HUES6 (cell line): ENCODE results near the gene PITX2.
A peak's percentile ranks its signal among the peaks of the same experiment; 100 is the strongest.

Experiments
- H3K27ac ChIP-seq: 2 replicates; pipeline ENCODE4 v1.7.0; 2013; ENCODE audit warnings: low read depth, mild to moderate bottlenecking, low read length, inconsistent platforms
- H3K27me3 ChIP-seq: 2 replicates; pipeline ENCODE4 v1.6.1; 2013; ENCODE audit warnings: low read length; ENCODE audit not compliant: control insufficient read depth, insufficient read depth
- H3K36me3 ChIP-seq: 2 replicates; pipeline ENCODE4 v1.6.1; 2013; ENCODE audit warnings: low read length; ENCODE audit not compliant: control insufficient read depth, insufficient read depth
- H3K4me1 ChIP-seq: 2 replicates; pipeline ENCODE4 v1.6.1; 2013; ENCODE audit warnings: low read length; ENCODE audit not compliant: control insufficient read depth, insufficient read depth
- H3K4me3 ChIP-seq: 2 replicates; pipeline ENCODE4 v1.5.1; 2013; ENCODE audit warnings: low read depth, low read length
- H3K9ac ChIP-seq: one replicate; pipeline ENCODE4 v1.6.1; 2013; ENCODE audit warnings: mild to moderate bottlenecking, low read length
- H3K9me3 ChIP-seq: 2 replicates; pipeline ENCODE4 v1.6.1; 2013; ENCODE audit warnings: low read depth, low read length; ENCODE audit not compliant: control insufficient read depth, insufficient read depth

The PITX2 gene

DNA sequence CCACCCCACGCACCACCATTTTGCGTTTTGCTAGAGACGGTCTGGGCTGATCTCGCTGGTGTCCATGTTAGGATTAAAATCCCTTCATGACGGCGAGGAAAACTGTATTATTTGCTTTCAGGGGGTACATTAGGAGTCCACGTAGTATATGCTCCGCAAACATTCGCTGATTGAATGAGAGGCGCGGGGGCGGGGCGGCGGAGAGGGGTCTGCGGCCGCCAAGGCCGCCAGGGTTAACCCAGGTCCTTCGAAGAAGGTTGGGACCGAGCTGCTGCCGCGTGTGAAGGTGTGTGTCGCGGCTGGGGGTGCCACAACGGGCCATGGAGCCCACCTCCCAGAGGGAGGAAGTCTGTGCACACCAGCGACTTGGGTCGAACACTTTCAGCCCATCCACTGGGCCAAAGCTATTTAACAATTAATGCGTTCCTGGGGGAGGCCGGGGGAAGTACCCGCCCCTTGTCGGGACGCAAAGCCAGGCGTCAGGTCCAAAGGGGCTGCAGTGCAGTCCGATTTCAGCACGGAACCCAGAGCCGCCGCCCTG is 6.4 kb upstream of the PITX2 start:
- Histone ChIP-seq H3K36me3 (no peaks in the 10 kb centered on the region), H3K27me3 (peaks cover 100% of the 10 kb centered on the region), H3K4me3 (peak overlapping the region; percentile 57), H3K9me3 (no peaks in the 10 kb centered on the region), H3K9ac (peak overlapping the region; percentile 60), H3K27ac (no peak overlapping the region), H3K4me1 (peaks cover 64% of the 10 kb centered on the region)

GRCh38 chr4:110628663-110629213 is 5.9 kb upstream of the PITX2 start:
- H3K9ac ChIP-seq = peak overlapping the region; percentile 60
- H3K4me1 ChIP-seq = peaks cover 67% of the 10 kb centered on the region
- no peaks in the 10 kb centered on the region for H3K36me3 ChIP-seq
- peaks cover 100% of the 10 kb centered on the region for H3K27me3 ChIP-seq
- no peak overlapping the region for H3K27ac ChIP-seq
- no peaks in the 10 kb centered on the region for H3K9me3 ChIP-seq
- peak overlapping the region; percentile 57 for H3K4me3 ChIP-seq

DNA sequence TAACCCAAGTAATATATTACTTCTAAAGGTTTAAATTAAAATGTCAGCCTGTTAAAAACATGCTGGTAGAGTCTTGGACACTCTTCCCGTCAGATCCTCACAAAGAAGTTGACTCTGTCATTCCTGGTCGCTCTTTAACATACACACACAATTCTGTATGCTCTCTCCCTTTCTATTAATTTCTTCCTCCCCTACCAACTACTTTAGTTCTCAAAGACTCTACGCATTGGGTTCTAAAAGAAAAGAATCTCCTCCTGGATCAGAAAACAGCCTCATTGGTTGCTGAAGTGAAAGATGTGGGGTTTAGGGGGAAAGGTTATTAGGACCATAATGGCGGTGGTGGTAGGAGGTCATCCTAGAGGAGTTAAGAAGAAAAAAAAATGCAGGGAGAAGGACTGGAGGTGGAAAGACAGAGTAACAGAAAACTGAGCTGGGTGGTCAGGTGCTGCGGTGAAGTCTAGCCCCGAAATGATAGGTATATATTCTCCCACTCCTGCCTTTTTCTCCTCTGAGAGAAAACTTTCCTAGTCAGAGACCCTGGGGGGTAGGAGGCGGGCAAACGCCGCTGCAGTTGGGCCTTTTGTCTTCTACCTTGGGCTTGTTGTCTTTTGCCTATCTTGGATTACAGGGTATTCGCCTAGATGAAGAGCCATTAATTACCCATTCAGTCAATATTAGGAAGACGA is 5.2 kb upstream of the PITX2 start:
- H3K9me3 ChIP-seq = no peaks in the 10 kb centered on the region
- H3K27me3 ChIP-seq = peaks cover 100% of the 10 kb centered on the region
- H3K4me3 ChIP-seq = peak overlapping the region; percentile 57
- H3K27ac ChIP-seq = no peak overlapping the region
- no peaks in the 10 kb centered on the region for H3K36me3 ChIP-seq
- H3K9ac ChIP-seq = peak overlapping the region; percentile 37
- H3K4me1 ChIP-seq = peaks cover 66% of the 10 kb centered on the region

GRCh38 chr4:110626532-110627153 is 3.8 kb upstream of the PITX2 start:
- Histone ChIP-seq H3K9ac (no peak overlapping the region), H3K4me3 (no peak overlapping the region), H3K27me3 (peaks cover 98% of the 10 kb centered on the region), H3K27ac (no peak overlapping the region), H3K9me3 (no peaks in the 10 kb centered on the region), H3K36me3 (no peaks in the 10 kb centered on the region), H3K4me1 (peaks cover 62% of the 10 kb centered on the region)

GRCh38 chr4:110625576-110626257 is 2.8 kb upstream of the PITX2 start:
- Histone ChIP-seq H3K9me3 (no peaks in the 10 kb centered on the region), H3K9ac (no peak overlapping the region), H3K27ac (no peak overlapping the region), H3K36me3 (no peaks in the 10 kb centered on the region), H3K27me3 (peaks cover 98% of the 10 kb centered on the region), H3K4me1 (peaks cover 59% of the 10 kb centered on the region), H3K4me3 (no peak overlapping the region)

GRCh38 chr4:110624904-110625494 is 2.1 kb upstream of the PITX2 start:
- H3K9ac ChIP-seq = no peak overlapping the region
- no peak overlapping the region for H3K4me3 ChIP-seq
- no peaks in the 10 kb centered on the region for H3K9me3 ChIP-seq
- H3K4me1 ChIP-seq = peaks cover 56% of the 10 kb centered on the region
- H3K36me3 ChIP-seq = no peaks in the 10 kb centered on the region
- H3K27me3 ChIP-seq = peaks cover 98% of the 10 kb centered on the region
- no peak overlapping the region for H3K27ac ChIP-seq

DNA sequence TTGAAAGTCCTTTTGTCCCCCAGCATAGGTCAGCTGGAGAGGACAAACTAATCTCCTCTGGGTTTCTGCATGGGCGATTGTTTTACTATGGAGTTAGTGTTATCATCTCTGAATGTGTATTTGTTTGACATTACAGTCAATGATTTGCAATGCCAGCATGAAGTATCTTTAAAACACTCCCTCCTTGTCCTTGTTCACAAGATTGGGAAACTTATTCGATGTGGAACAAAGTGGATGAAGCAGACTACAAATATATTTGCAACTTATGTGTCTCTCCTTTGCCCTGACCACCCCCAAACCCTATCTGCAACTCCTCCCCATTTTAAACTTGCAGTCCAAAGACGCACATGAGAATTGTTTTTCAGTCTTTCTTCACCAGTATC is 1.5 kb upstream of the PITX2 start:
- no peak overlapping the region for H3K27ac ChIP-seq
- no peak overlapping the region for H3K4me3 ChIP-seq
- no peak overlapping the region for H3K9ac ChIP-seq
- no peaks in the 10 kb centered on the region for H3K9me3 ChIP-seq
- peaks cover 98% of the 10 kb centered on the region for H3K27me3 ChIP-seq
- H3K36me3 ChIP-seq = no peaks in the 10 kb centered on the region
- peaks cover 50% of the 10 kb centered on the region for H3K4me1 ChIP-seq

DNA sequence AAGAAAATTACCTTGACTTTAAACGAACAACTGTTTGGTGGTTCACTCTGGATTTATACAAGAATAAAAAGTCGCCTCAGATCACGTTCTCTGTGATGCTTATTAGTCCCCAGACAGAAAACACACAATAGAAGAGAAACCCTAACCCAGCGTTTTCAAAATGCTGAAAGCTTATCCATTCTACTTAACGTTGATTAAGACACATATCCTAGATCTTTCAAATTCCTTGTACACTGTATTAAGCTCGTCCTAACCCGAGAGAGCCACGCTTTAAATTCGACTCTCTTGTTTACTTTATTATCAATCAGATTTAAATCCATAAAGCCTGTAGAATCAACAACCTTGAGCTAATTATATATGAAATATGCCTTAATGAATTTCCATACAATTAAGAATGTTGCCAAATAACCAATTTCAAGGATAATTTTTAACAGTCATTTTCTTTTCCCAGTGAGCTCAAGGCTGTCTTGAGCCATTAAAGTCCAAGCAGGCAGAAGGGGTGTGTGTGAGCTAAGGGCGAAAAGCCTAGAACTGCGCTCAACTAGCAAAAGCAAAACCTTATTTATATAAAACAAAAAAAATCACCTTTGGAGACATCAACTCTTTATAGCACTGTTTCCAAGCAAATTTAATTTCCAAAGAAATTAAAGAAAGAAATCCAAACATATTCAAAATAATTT is 981 bp upstream of the PITX2 start:
- H3K9ac ChIP-seq = no peak overlapping the region
- H3K4me1 ChIP-seq = peaks cover 52% of the 10 kb centered on the region
- no peaks in the 10 kb centered on the region for H3K36me3 ChIP-seq
- no peaks in the 10 kb centered on the region for H3K9me3 ChIP-seq
- H3K27me3 ChIP-seq = peaks cover 98% of the 10 kb centered on the region
- no peak overlapping the region for H3K27ac ChIP-seq
- peak overlapping the region; percentile 66 for H3K4me3 ChIP-seq

DNA sequence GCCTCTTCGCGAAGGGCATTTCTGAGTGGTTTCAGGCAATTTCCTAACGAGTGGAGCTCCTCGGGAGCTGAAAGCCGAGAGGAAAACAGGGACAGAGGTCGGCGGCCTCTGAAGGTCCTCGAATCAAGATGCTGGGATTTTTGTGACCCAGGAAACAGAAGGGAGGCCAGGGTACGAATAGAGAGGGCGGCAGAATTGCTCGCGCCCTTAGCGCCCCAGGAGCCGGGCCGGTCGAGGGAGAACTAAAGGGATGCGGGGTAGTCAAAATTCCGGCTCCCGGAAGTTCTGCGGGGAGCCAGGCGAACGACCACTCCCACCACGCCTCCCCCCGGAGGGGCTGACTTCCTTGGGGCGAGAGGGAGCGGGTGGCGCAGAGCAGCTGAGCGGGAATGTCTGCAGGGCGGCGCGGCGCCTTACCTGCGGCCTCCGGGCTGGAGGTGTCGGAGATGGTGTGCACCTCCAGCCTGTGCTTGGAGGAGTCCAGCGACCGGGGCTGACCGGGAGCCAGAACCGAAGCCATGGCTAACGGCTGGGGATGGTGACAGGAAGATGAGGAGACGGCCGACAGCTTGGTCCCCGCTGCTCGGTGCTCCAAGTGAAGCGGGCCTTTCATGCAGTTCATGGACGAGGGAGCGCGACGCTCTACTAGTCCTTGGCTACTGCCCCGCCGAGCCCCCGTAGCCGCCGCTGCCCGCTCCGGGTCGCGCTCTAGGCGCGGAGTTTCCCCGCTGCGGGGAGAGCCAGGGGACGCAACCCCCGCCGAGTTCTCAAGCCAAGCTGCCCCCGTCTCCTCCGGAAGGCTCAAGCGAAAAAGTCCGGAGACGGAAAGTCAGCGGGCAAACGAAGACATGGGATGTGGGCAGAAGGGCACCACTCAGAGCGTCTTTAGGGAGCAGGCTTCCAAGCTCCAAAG is 782 bp downstream of the PITX2 start:
- no peaks in the 10 kb centered on the region for H3K36me3 ChIP-seq
- H3K9me3 ChIP-seq = no peaks in the 10 kb centered on the region
- H3K9ac ChIP-seq = peak overlapping the region; percentile 99
- peak overlapping the region; percentile 80; the same call in 1 of the 2 replicates for H3K27ac ChIP-seq
- H3K4me1 ChIP-seq = peaks cover 57% of the 10 kb centered on the region
- peak overlapping the region; percentile 66 for H3K4me3 ChIP-seq
- peaks cover 98% of the 10 kb centered on the region for H3K27me3 ChIP-seq
